ENCODE data around the gene FBXO24.

FBXO24 gene

GRCh38 chr7:100568176-100568895 lies 17.8 kb upstream of the FBXO24 start:
- H3K4me1 Mint-ChIP-seq = peaks cover 78% of the 10 kb centered on the region
- no peak for TF ChIP-seq CTCF (IDR thresholded peaks at IDR 0.05)
- peak overlapping the region; percentile 38 for H3K4me3 Mint-ChIP-seq
- no peak overlapping the region for H3K27ac Mint-ChIP-seq
- H3K27me3 Mint-ChIP-seq (ENCODE audit: low read depth, poor library complexity) = peaks cover 7% of the 10 kb centered on the region
- no peak for DNase-seq
- H3K9me3 Mint-ChIP-seq = no peaks in the 10 kb centered on the region
- H3K36me3 Mint-ChIP-seq (ENCODE audit: low read depth) = no peaks in the 10 kb centered on the region

- DNase-seq = peak; percentile 68
- Mint-ChIP-seq H3K4me1 (peaks cover 72% of the 10 kb centered on the region), H3K4me3 (peak overlapping the region; percentile 64), H3K36me3 (ENCODE audit: low read depth) (no peaks in the 10 kb centered on the region), H3K27me3 (ENCODE audit: low read depth, poor library complexity) (peaks cover 7% of the 10 kb centered on the region), H3K9me3 (no peaks in the 10 kb centered on the region), H3K27ac (no peak overlapping the region)
- peak; percentile 39 for TF ChIP-seq CTCF (IDR thresholded peaks at IDR 0.05)
These were observed 17.0 kb upstream of the FBXO24 start for GRCh38 chr7:100568896-100569844.

- no peak for TF ChIP-seq CTCF (IDR thresholded peaks at IDR 0.05)
- Mint-ChIP-seq H3K27ac (no peak overlapping the region), H3K4me1 (peaks cover 58% of the 10 kb centered on the region), H3K9me3 (no peaks in the 10 kb centered on the region), H3K4me3 (no peak overlapping the region), H3K27me3 (ENCODE audit: low read depth, poor library complexity) (peaks cover 7% of the 10 kb centered on the region), H3K36me3 (ENCODE audit: low read depth) (peaks cover 7% of the 10 kb centered on the region)
- DNase-seq = peak; percentile 51
These were observed 14.9 kb upstream of the FBXO24 start for GRCh38 chr7:100570954-100571828.

GRCh38 chr7:100571829-100572116 lies 14.4 kb upstream of the FBXO24 start:
- H3K9me3 Mint-ChIP-seq = no peaks in the 10 kb centered on the region
- peaks cover 11% of the 10 kb centered on the region for H3K36me3 Mint-ChIP-seq (ENCODE audit: low read depth)
- peaks cover 52% of the 10 kb centered on the region for H3K4me1 Mint-ChIP-seq
- H3K4me3 Mint-ChIP-seq = peak overlapping the region; percentile 29
- no peak for DNase-seq
- TF ChIP-seq CTCF (IDR thresholded peaks at IDR 0.05) = no peak
- H3K27me3 Mint-ChIP-seq (ENCODE audit: low read depth, poor library complexity) = peaks cover 4% of the 10 kb centered on the region
- peak overlapping the region; percentile 28 for H3K27ac Mint-ChIP-seq

GRCh38 chr7:100572281-100572948 lies 13.7 kb upstream of the FBXO24 start:
- Mint-ChIP-seq H3K27me3 (ENCODE audit: low read depth, poor library complexity) (peaks cover 3% of the 10 kb centered on the region), H3K36me3 (ENCODE audit: low read depth) (peaks cover 11% of the 10 kb centered on the region), H3K4me3 (peak overlapping the region; percentile 29), H3K9me3 (no peaks in the 10 kb centered on the region), H3K4me1 (peaks cover 45% of the 10 kb centered on the region), H3K27ac (peak overlapping the region; percentile 28)
- TF ChIP-seq CTCF (IDR thresholded peaks at IDR 0.05) = no peak
- DNase-seq = no peak

Measured in nephron progenitor cell (in vitro differentiated cells).